ENCODE results near the gene BOC. TPM values are rescaled to one million over a fixed set of nuclear protein-coding genes. Genes with fewer than 3 reads are reported as not detected.

The BOC gene
- total RNA-seq, 1 experiment from 2014 or later: 3.5 TPM

- no peak for DNase-seq
- Histone ChIP-seq H3K4ac (ENCODE audit: low read depth, low read length) (no peak overlapping the region), H2BK12ac (ENCODE audit: insufficient read length, low read depth, low read length) (no peak overlapping the region), H2AFZ (ENCODE audit: low read length) (no peak overlapping the region), H3K56ac (ENCODE audit: insufficient read length, low read depth, low read length) (no peak overlapping the region), H3K27me3 (ENCODE audit: insufficient read depth, low read length) (no peaks in the 10 kb centered on the region), H2BK15ac (ENCODE audit: low read depth, low read length) (no peak overlapping the region), H3K79me2 (ENCODE audit: insufficient read depth, low read length) (no peaks in the 10 kb centered on the region), H4K91ac (ENCODE audit: insufficient read length, low read depth, low read length) (no peak overlapping the region), H2BK20ac (ENCODE audit: low read depth, low read length, poor library complexity, severe bottlenecking) (no peak overlapping the region), H3K79me1 (ENCODE audit: insufficient read depth, low read depth, low read length, poor library complexity, severe bottlenecking) (no peaks in the 10 kb centered on the region), H4K8ac (replicated peaks; ENCODE audit: insufficient read length, low read depth, low read length) (no peak overlapping the region), H3K23ac (ENCODE audit: insufficient read length, low read depth, low read length) (no peak overlapping the region), H4K5ac (ENCODE audit: insufficient read length, low read depth, low read length) (no peak overlapping the region), H2BK5ac (ENCODE audit: insufficient read length, low read length) (no peak overlapping the region), H3K4me2 (ENCODE audit: insufficient read depth, insufficient read length, low read length) (no peak overlapping the region), H3K18ac (ENCODE audit: insufficient read length, low read depth, low read length) (no peak overlapping the region), H3K27ac (ENCODE audit: insufficient read length, low read depth, low read length) (no peak overlapping the region), H2BK120ac (ENCODE audit: low read depth, low read length, poor library complexity, severe bottlenecking) (no peak overlapping the region), H4K20me1 (ENCODE audit: control insufficient read depth, insufficient read depth, insufficient read length) (no peaks in the 10 kb centered on the region), H3K14ac (ENCODE audit: insufficient read depth, low read length) (no peak overlapping the region), H3T11ph (ENCODE audit: low read length) (no peak overlapping the region), H3K23me2 (ENCODE audit: insufficient read length, low read depth, low read length, poor library complexity, severe bottlenecking) (no peaks in the 10 kb centered on the region), H3K9me3 (ENCODE audit: control insufficient read depth, low read depth, low read length) (no peaks in the 10 kb centered on the region), H3K9ac (ENCODE audit: extremely low read depth, insufficient read length, low read length) (no peak overlapping the region), H2AK5ac (ENCODE audit: insufficient read length, low read length) (no peak overlapping the region), H3K4me1 (ENCODE audit: insufficient read depth, low read length) (no peaks in the 10 kb centered on the region)
- Mint-ChIP-seq H3K27ac (no peak overlapping the region), H3K4me3 (no peak overlapping the region), H3K4me1 (peaks cover 0 to 5% of the 10 kb centered on the region in 2 experiments; a peak in 2 of 4 replicates), H3K9me3 (no peaks in the 10 kb centered on the region), H3K27me3 (ENCODE audit: low read depth) (peaks cover 1% of the 10 kb centered on the region; the same call in 1 of the 2 replicates), H3K36me3 (ENCODE audit: insufficient read depth in 1 of 3, low read depth in 3 of 3) (peaks cover 2 to 36% (median 15%) of the 10 kb centered on the region in 3 experiments; a peak in 6 of 7 replicates)
- no peak for TF ChIP-seq CTCF (conservative IDR thresholded peaks at IDR 0.05)
- no CpG with 5 or more reads among the region's 3 CpGs for WGBS (ENCODE audit: extremely low coverage, insufficient read length, low lambda C conversion rate)
These were observed 74.4 kb downstream of the BOC start for GRCh38 chr3:113285741-113286140.
